H9 (cell line): ENCODE results near the gene SCN5A. TPM values are rescaled to one million over a fixed set of nuclear protein-coding genes. Genes with fewer than 3 reads are reported as not detected.

ENCODE experiments used
- DNase-seq: peaks from one replicate; pipeline ENCODE4 v3.0.0-alpha.2; 2017
- H2AFZ ChIP-seq: one replicate; pipeline ENCODE4 v1.6.1; 2013; ENCODE audit warnings: mild to moderate bottlenecking, low read length, control low read depth, moderate library complexity
- H2AK5ac ChIP-seq: 2 replicates; pipeline ENCODE4 v1.6.1; 2013; ENCODE audit warnings: low read length, control low read depth, mixed read lengths; ENCODE audit not compliant: insufficient read length
- H2BK120ac ChIP-seq: one replicate; pipeline ENCODE4 v1.6.1; 2013; ENCODE audit warnings: low read depth, mild to moderate bottlenecking, low read length, control low read depth, inconsistent platforms; ENCODE audit not compliant: poor library complexity, severe bottlenecking
- H2BK12ac ChIP-seq: 2 replicates; pipeline ENCODE4 v1.6.1; 2013; ENCODE audit warnings: low read length, control low read depth, mixed read lengths, low read depth; ENCODE audit not compliant: insufficient read length
- H2BK15ac ChIP-seq: 2 replicates; pipeline ENCODE4 v1.6.1; 2013; ENCODE audit warnings: low read depth, low read length, control low read depth
- H2BK20ac ChIP-seq: one replicate; pipeline ENCODE4 v1.6.1; 2013; ENCODE audit warnings: low read depth, mild to moderate bottlenecking, low read length, control low read depth, inconsistent platforms; ENCODE audit not compliant: poor library complexity, severe bottlenecking
- H2BK5ac ChIP-seq: 2 replicates; pipeline ENCODE4 v1.6.1; 2013; ENCODE audit warnings: low read length, control low read depth, mixed read lengths; ENCODE audit not compliant: insufficient read length
- H3K14ac ChIP-seq: 2 replicates; pipeline ENCODE4 v1.6.1; 2013; ENCODE audit warnings: low read length, control low read depth; ENCODE audit not compliant: insufficient read depth
- H3K18ac ChIP-seq: 2 replicates; pipeline ENCODE4 v1.6.1; 2013; ENCODE audit warnings: low read depth, mild to moderate bottlenecking, mixed read lengths, low read length, control low read depth; ENCODE audit not compliant: insufficient read length
- H3K23ac ChIP-seq: 2 replicates; pipeline ENCODE4 v1.6.1; 2013; ENCODE audit warnings: low read length, control low read depth, mixed read lengths, low read depth; ENCODE audit not compliant: insufficient read length
- H3K23me2 ChIP-seq: 2 replicates; pipeline ENCODE4 v1.6.1; 2013; ENCODE audit warnings: low read depth, mild to moderate bottlenecking, mixed read lengths, low read length, control low read depth; ENCODE audit not compliant: insufficient read length, poor library complexity, severe bottlenecking
- H3K27ac ChIP-seq: 2 replicates; pipeline ENCODE4 v1.5.1; 2013; ENCODE audit warnings: low read length, control low read depth, mixed read lengths, low read depth; ENCODE audit not compliant: insufficient read length
- H3K27me3 ChIP-seq: 2 replicates; pipeline ENCODE4 v1.6.1; 2013; ENCODE audit warnings: low read length, control low read depth, inconsistent platforms; ENCODE audit not compliant: insufficient read depth
- H3K4ac ChIP-seq: 2 replicates; pipeline ENCODE4 v1.6.1; 2013; ENCODE audit warnings: low read depth, mild to moderate bottlenecking, control low read depth, inconsistent platforms, low read length, moderate library complexity
- H3K4me1 ChIP-seq: 2 replicates; pipeline ENCODE4 v1.6.1; 2013; ENCODE audit warnings: low read length, control low read depth, inconsistent platforms; ENCODE audit not compliant: insufficient read depth
- H3K4me2 ChIP-seq: 2 replicates; pipeline ENCODE4 v1.6.1; 2013; ENCODE audit warnings: low read length, control low read depth, mixed read lengths; ENCODE audit not compliant: insufficient read length, insufficient read depth
- H3K56ac ChIP-seq: 2 replicates; pipeline ENCODE4 v1.6.1; 2013; ENCODE audit warnings: low read depth, mild to moderate bottlenecking, mixed read lengths, low read length, control low read depth; ENCODE audit not compliant: insufficient read length
- H3K79me1 ChIP-seq: 2 replicates; pipeline ENCODE4 v1.6.1; 2013; ENCODE audit warnings: low read depth, mild to moderate bottlenecking, moderate library complexity, low read length, control low read depth, inconsistent platforms; ENCODE audit not compliant: insufficient read depth, poor library complexity, severe bottlenecking
- H3K79me2 ChIP-seq: 2 replicates; pipeline ENCODE4 v1.6.1; 2013; ENCODE audit warnings: low read length, control low read depth, inconsistent platforms; ENCODE audit not compliant: insufficient read depth
- H3K9ac ChIP-seq: 2 replicates; pipeline ENCODE4 v1.6.1; 2013; ENCODE audit warnings: low read length, control low read depth, mixed read lengths; ENCODE audit not compliant: insufficient read length; ENCODE audit errors: extremely low read depth
- H3K9me3 ChIP-seq: one replicate; pipeline ENCODE4 v1.6.1; 2013; ENCODE audit warnings: low read depth, low read length, inconsistent platforms; ENCODE audit not compliant: control insufficient read depth
- H3T11ph ChIP-seq: one replicate; pipeline ENCODE4 v1.6.1; 2013; ENCODE audit warnings: mild to moderate bottlenecking, low read length, control low read depth, inconsistent platforms
- H4K20me1 ChIP-seq: one replicate; pipeline ENCODE4 v1.6.1; 2013; ENCODE audit not compliant: control insufficient read depth, insufficient read length, insufficient read depth
- H4K5ac ChIP-seq: 2 replicates; pipeline ENCODE4 v1.6.1; 2013; ENCODE audit warnings: low read depth, mild to moderate bottlenecking, mixed read lengths, low read length, control low read depth; ENCODE audit not compliant: insufficient read length
- H4K8ac ChIP-seq: replicated peaks from 2 replicates; pipeline ENCODE4 v1.6.1; 2013; ENCODE audit warnings: low read length, control low read depth, mixed read lengths, low read depth; ENCODE audit not compliant: insufficient read length
- H4K91ac ChIP-seq: 2 replicates; pipeline ENCODE4 v1.6.1; 2013; ENCODE audit warnings: low read depth, mild to moderate bottlenecking, moderate library complexity, mixed read lengths, low read length, control low read depth; ENCODE audit not compliant: insufficient read length
- H3K27ac Mint-ChIP-seq, 3 experiments: 2 replicates in 2 of 3; 3 replicates in 1 of 3; pipeline ENCODE4 v1.8.0; 2020 to 2021; ENCODE audit warnings: mixed read lengths in 3 of 3, mild to moderate bottlenecking in 1 of 3, moderate library complexity in 1 of 3
- H3K27me3 Mint-ChIP-seq: 2 replicates; pipeline ENCODE4 v1.8.0; 2021; ENCODE audit warnings: low read depth, mild to moderate bottlenecking, moderate library complexity, mixed read lengths
- H3K36me3 Mint-ChIP-seq, 3 experiments: 2 replicates in 2 of 3; 3 replicates in 1 of 3; pipeline ENCODE4 v1.8.0; 2020 to 2021; ENCODE audit warnings: low read depth in 3 of 3, mixed read lengths in 3 of 3; ENCODE audit not compliant: insufficient read depth in 1 of 3
- H3K4me1 Mint-ChIP-seq, 2 experiments: 2 replicates each; pipeline ENCODE4 v1.8.0; 2020; ENCODE audit warnings: mixed read lengths in 2 of 2
- H3K4me3 Mint-ChIP-seq, 2 experiments: 2 replicates in 1 of 2; 3 replicates in 1 of 2; pipeline ENCODE4 v1.8.0; 2020 to 2021; ENCODE audit warnings: mild to moderate bottlenecking in 2 of 2, mixed read lengths in 2 of 2, moderate library complexity in 1 of 2
- H3K9me3 Mint-ChIP-seq, 2 experiments: 2 replicates in 1 of 2; 3 replicates in 1 of 2; pipeline ENCODE4 v1.8.0; 2020; ENCODE audit warnings: mild to moderate bottlenecking in 2 of 2, mixed read lengths in 2 of 2, moderate library complexity in 1 of 2
- CTCF ChIP-seq: fragments of 200-600 bp; sonication (generic); conservative IDR thresholded peaks from 3 replicates; pipeline ENCODE4 v1.8.0; 2021; ENCODE audit warnings: antibody characterized with exemption, mild to moderate bottlenecking
- WGBS: extraction: QIAGEN DNeasy Blood & Tissue Kit; methylation state at CpG from one replicate; pipeline ENCODE4 v1.1.7; 2013; ENCODE audit warnings: missing lambda C conversion rate, low lambda C conversion rate, mixed read lengths; ENCODE audit not compliant: insufficient read length; ENCODE audit errors: extremely low coverage; 5-methylcytosine and 5-hydroxymethylcytosine counted together
- total RNA-seq: library from RNA; stranded (reverse); gene quantifications from 2 replicates; pipeline ENCODE4 v1.2.1, GENCODE V29; 2021

SCN5A gene
- total RNA-seq, 1 experiment from 2014 or later = 6.5 TPM

- Histone ChIP-seq H4K8ac (no peak overlapping the region), H3K9ac (no peak overlapping the region), H2BK120ac (no peak overlapping the region), H3K4ac (no peak overlapping the region), H3K4me2 (no peak overlapping the region), H4K5ac (no peak overlapping the region), H2AFZ (no peak overlapping the region), H3K56ac (no peak overlapping the region), H4K91ac (no peak overlapping the region), H3K14ac (no peak overlapping the region; the same call in 1 of the 2 replicates), H4K20me1 (no peaks in the 10 kb centered on the region), H3T11ph (no peak overlapping the region), H2BK15ac (no peak overlapping the region), H2AK5ac (no peak overlapping the region), H2BK20ac (no peak overlapping the region), H2BK5ac (no peak overlapping the region), H3K9me3 (no peaks in the 10 kb centered on the region), H3K18ac (no peak overlapping the region), H3K27ac (no peak overlapping the region), H3K23ac (no peak overlapping the region), H3K79me1 (no peaks in the 10 kb centered on the region), H2BK12ac (no peak overlapping the region), H3K4me1 (no peaks in the 10 kb centered on the region; the same call in 1 of the 2 replicates), H3K23me2 (no peaks in the 10 kb centered on the region), H3K79me2 (no peaks in the 10 kb centered on the region), H3K27me3 (no peaks in the 10 kb centered on the region)
- Mint-ChIP-seq H3K9me3 (no peaks in the 10 kb centered on the region; a peak in 1 of 5 replicates), H3K36me3 (peaks cover 0 to 4% (median 0%) of the 10 kb centered on the region in 3 experiments; a peak in 4 of 7 replicates), H3K4me1 (peaks cover 13 to 21% of the 10 kb centered on the region in 2 experiments), H3K27me3 (peaks cover 2% of the 10 kb centered on the region), H3K4me3 (no peak overlapping the region), H3K27ac (peak overlapping the region in 1 of 3 experiments; percentile 74; a peak in 1 of 7 replicates)
- no peak for DNase-seq
- WGBS = no CpG with 5 or more reads among the region's 5 CpGs
- TF ChIP-seq CTCF = no peak
These were observed 73.4 kb downstream of the SCN5A start for GRCh38 chr3:38576131-38576525.
